LNCAP (cell line): Measurements from ENCODE around the gene PRSS48.

Source experiments
- TF ChIP-seq, protein P1 (sequence below): fragments of 450-650 bp; IDR thresholded peaks from 2 replicates; pipeline ENCODE4 v1.5.1; 2017; ENCODE audit warnings: mild to moderate bottlenecking

The PRSS48 gene

DNA sequence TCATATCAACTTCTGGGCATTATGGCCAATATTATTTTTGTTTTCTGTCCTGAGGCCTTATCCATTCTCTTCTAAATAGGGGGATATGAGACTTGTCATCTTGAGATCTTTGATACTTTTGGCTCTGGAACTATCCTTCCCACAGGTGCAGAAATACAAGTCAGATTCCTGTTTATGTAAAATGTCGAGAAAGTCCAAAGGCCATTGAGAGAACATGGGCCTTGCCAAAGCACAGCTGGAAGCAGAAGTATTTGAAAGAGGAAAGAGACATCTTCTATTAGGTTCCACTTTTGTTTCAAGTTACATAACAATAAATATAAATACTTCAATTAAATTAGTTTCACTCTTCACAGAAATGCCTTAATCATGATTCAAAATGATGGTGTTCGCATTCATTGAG is 20.8 kb upstream of the PRSS48 start:
- TF ChIP-seq, protein P1, sequence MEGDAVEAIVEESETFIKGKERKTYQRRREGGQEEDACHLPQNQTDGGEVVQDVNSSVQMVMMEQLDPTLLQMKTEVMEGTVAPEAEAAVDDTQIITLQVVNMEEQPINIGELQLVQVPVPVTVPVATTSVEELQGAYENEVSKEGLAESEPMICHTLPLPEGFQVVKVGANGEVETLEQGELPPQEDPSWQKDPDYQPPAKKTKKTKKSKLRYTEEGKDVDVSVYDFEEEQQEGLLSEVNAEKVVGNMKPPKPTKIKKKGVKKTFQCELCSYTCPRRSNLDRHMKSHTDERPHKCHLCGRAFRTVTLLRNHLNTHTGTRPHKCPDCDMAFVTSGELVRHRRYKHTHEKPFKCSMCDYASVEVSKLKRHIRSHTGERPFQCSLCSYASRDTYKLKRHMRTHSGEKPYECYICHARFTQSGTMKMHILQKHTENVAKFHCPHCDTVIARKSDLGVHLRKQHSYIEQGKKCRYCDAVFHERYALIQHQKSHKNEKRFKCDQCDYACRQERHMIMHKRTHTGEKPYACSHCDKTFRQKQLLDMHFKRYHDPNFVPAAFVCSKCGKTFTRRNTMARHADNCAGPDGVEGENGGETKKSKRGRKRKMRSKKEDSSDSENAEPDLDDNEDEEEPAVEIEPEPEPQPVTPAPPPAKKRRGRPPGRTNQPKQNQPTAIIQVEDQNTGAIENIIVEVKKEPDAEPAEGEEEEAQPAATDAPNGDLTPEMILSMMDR = no peak

DNA sequence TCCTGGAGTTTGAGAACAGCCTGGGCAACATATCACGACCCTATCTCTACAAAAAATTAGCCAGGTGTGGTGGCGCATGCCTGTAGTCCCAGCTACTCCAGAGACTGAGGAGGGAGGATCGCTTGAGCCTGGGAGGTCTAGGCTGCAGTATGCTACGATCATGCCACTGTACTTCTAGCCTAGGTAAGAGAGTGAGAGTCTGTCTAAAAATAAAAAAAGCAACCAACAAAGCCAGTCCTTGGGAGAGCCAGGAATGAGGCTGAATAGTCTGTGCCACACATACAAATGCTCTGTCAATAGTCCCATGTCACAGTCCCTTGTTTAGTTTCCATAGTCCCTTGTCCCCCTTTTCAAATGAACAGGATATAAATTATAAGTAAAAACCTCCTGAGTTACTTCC is 19.3 kb upstream of the PRSS48 start:
- TF ChIP-seq, protein P1 = no peak

DNA sequence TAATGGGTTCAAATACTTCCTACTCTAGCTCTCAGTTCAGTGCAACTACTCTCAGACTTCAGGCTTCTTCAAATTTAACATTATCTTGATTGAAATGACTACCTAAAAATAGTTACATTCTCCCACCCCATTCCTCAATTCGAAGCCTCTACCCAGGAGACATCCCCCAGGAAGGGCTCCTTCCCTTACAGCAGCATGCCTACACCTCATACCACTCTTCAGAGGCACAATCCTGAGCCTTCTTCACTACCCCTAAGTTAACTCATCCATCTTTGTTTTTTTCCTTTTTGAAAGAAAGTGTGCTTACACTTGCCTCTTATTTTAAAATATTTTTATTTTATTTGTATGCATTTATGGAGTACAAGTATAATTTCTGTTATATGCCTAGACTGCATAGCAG is 17.2 kb upstream of the PRSS48 start:
- TF ChIP-seq, protein P1 = no peak

DNA sequence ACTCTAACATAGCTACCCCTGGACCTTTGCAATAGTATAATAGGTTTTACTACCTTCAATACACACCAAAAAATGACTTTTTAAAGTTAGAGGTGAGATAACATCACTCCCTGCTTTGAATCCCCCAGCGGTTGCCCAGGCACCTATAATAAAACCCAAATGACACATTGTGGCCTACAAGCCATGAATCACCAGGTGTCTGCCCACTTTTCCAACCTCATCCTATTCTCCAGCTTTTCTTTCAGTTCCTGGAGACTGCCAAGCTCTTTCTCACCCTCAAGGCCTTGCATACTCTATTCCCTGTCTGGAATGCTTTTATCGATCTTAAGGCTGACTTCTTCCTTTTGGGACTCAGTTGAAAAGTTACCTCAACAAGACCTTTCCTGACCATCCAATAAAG is 16.4 kb upstream of the PRSS48 start:
- TF ChIP-seq, protein P1 = no peak

DNA sequence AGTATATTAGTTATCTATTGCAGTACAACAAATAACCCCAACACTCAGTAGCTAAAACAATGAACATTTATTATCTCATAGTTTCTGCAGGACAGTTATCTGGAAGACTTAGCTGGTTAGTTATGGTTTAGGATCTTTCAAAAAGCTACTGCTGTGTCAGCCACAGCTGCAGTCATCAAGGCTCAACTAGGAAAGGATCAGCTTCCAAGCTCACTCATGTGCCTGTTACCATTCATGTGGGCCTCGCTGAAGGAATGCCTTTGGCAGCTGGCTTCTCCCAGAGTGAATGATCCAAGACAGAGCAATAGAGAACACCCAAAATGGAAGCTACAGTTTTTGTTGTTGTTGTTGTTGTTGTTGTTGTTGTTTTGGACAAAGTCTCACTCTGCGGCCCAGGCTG is 13.5 kb upstream of the PRSS48 start:
- TF ChIP-seq, protein P1 = no peak

DNA sequence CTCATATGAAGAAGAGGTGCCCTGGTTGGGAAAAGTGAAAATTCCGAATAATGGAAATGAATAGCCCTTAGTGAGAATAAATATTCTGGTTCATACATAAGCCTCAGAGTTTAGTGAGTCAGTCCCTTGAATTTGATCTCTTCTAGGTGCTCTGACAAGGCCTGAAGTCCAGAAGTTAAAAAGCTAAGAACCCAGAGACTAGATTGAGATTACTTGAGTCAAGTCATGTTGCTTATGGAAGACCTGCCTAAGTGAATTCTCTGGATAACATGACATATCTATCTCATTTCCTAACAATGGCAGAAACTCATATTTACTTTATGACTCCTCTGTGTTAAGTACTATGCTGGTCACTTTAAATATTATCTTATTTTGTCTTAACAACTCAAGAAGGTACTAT is 10.5 kb upstream of the PRSS48 start:
- TF ChIP-seq, protein P1 = no peak

DNA sequence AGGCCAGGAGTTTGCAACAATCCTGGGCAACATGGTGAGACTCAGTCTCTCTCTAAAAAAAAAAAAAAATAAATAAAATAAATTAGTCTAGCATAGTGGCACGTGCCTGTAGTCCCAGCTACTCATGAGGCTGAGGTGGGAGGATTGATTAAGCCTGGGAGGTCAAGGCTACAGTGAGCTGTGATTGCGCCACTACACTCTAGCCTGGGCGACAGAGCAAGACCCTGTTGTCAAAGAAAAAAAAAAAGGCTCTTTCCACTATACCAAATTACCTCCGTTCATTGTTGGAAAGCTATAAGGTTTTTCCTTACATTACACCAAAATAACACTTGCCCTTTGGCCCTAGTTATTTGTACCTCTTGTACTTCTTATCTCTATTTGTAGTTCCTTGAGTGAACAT is 9.9 kb upstream of the PRSS48 start:
- TF ChIP-seq, protein P1 = no peak

DNA sequence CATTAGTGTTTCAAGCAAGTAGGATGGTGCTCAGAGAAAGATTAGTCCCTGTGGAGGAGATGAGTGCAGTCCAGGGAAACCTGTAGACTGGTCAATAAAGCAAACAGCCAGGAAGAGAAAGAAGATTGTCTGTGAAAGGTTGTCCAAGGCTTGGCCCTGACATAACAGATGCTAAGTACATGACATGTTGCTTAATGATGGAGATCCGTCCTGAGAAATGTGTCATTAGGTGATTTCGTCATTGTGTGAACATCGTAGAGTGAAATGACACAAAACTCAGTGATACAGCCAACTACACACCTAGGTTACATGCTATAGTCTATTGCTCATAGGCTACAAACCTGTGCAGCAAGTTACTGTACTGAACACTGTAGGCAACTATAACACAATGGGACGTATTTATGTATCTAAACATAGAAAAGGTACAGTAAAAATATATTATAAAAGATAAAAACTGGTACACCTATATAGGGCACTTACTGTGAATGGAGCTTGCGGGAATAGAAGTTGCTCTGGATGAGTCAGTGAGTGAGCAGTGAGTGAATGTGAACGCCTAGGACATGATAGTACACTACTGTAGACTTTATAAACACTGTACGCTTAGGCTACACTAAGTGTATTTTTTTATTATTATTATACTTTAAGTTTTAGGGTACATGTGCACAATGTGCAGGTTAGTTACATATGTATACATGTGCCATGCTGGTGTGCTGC is 9.0 kb upstream of the PRSS48 start:
- TF ChIP-seq, protein P1 = no peak
